CD14-positive monocyte (primary cell): ENCODE measurements around the gene DDX51. TPM values are rescaled to one million over a fixed set of nuclear protein-coding genes. Genes with fewer than 3 reads are reported as not detected.

Experiments
- DNase-seq, 3 donors: peaks; one replicate each; pipeline ENCODE4 v3.0.0-alpha.2; 2011 to 2022
- H2AFZ ChIP-seq: 2 replicates; pipeline ENCODE4 v1.6.0; 2012; ENCODE audit warnings: mild to moderate bottlenecking, low read depth, low read length, inconsistent platforms; ENCODE audit not compliant: insufficient read depth, poor library complexity, severe bottlenecking
- H3K27ac ChIP-seq, 2 donors: 1 replicate in 1 of 2; 2 replicates in 1 of 2; pipeline ENCODE4 v1.5.1; 2012 to 2013; ENCODE audit warnings: low read length in 2 of 2, control low read depth in 1 of 2, inconsistent platforms in 1 of 2, low read depth in 1 of 2, mild to moderate bottlenecking in 1 of 2
- H3K27me3 ChIP-seq, 2 donors: one replicate each; pipeline versions ENCODE4 v1.6.0 to v1.6.1; 2011 to 2013; ENCODE audit warnings: low read length in 2 of 2; ENCODE audit not compliant: control insufficient read depth in 2 of 2, insufficient read depth in 2 of 2
- H3K36me3 ChIP-seq, 2 donors: replicated peaks in 1 of 2; 1 replicate in 1 of 2; 2 replicates in 1 of 2; pipeline versions ENCODE4 v1.5.1 to v1.6.1; 2012 to 2013; ENCODE audit warnings: low read length in 2 of 2, control low read depth in 1 of 2, inconsistent platforms in 1 of 2, mild to moderate bottlenecking in 1 of 2; ENCODE audit not compliant: insufficient read depth in 2 of 2, control insufficient read depth in 1 of 2
- H3K4me1 ChIP-seq, 2 donors: 1 replicate in 1 of 2; 2 replicates in 1 of 2; pipeline versions ENCODE4 v1.5.1 to v1.6.1; 2012 to 2013; ENCODE audit warnings: low read length in 2 of 2, control low read depth in 1 of 2, inconsistent platforms in 1 of 2, mild to moderate bottlenecking in 1 of 2, moderate library complexity in 1 of 2; ENCODE audit not compliant: insufficient read depth in 2 of 2, control insufficient read depth in 1 of 2
- H3K4me2 ChIP-seq: replicated peaks from 2 replicates; pipeline ENCODE3; 2012; ENCODE audit warnings: low read length, moderate library complexity, mild to moderate bottlenecking; ENCODE audit not compliant: poor library complexity, severe bottlenecking; ENCODE audit errors: extremely low read depth
- H3K4me3 ChIP-seq, 3 experiments: fragments of 200-600 bp in 1 of 3; sonication (generic) in 1 of 3; replicated peaks in 1 of 3; 1 replicate in 2 of 3; 2 replicates in 1 of 3; pipeline ENCODE4 v1.5.1; 2011 to 2013; ENCODE audit warnings: low read length in 3 of 3, mild to moderate bottlenecking in 3 of 3, control low read depth in 2 of 3, low read depth in 2 of 3, inconsistent platforms in 1 of 3, moderate library complexity in 1 of 3
- H3K79me2 ChIP-seq: 2 replicates; pipeline ENCODE4 v1.6.0; 2012; ENCODE audit warnings: mild to moderate bottlenecking, control low read depth, inconsistent platforms, low read length, moderate library complexity; ENCODE audit not compliant: insufficient read depth
- H3K9ac ChIP-seq: 2 replicates; pipeline ENCODE4 v1.6.0; 2017; ENCODE audit warnings: low read length, mild to moderate bottlenecking; ENCODE audit not compliant: insufficient read depth, poor library complexity, severe bottlenecking
- H3K9me3 ChIP-seq, 2 donors: replicated peaks in 1 of 2; 1 replicate in 1 of 2; 2 replicates in 1 of 2; pipeline versions ENCODE4 v1.5.1 to v1.6.1; 2012 to 2013; ENCODE audit warnings: low read length in 2 of 2, control low read depth in 1 of 2; ENCODE audit not compliant: control insufficient read depth in 1 of 2, insufficient read depth in 1 of 2
- H4K20me1 ChIP-seq: 2 replicates; pipeline ENCODE4 v1.6.0; 2012; ENCODE audit warnings: mild to moderate bottlenecking, low read length, control low read depth, moderate library complexity; ENCODE audit not compliant: insufficient read depth
- H3K27ac Mint-ChIP-seq, 7 donors: one replicate each; pipeline ENCODE4 v1.8.0; 2020; ENCODE audit warnings: mild to moderate bottlenecking in 7 of 7, mixed read lengths in 7 of 7, moderate library complexity in 6 of 7, inconsistent platforms in 2 of 7
- H3K27me3 Mint-ChIP-seq, 3 donors: one replicate each; pipeline ENCODE4 v1.8.0; 2021 to 2022; ENCODE audit warnings: low read depth in 3 of 3, mild to moderate bottlenecking in 3 of 3, mixed read lengths in 3 of 3, moderate library complexity in 3 of 3, inconsistent platforms in 1 of 3
- H3K36me3 Mint-ChIP-seq, 2 donors: one replicate each; pipeline ENCODE4 v1.8.0; 2020; ENCODE audit warnings: mixed read lengths in 2 of 2, inconsistent platforms in 1 of 2, mild to moderate bottlenecking in 1 of 2
- H3K4me1 Mint-ChIP-seq: one replicate; pipeline ENCODE4 v1.8.0; 2020; ENCODE audit warnings: mild to moderate bottlenecking, mixed read lengths
- H3K4me3 Mint-ChIP-seq, 2 donors: one replicate each; pipeline ENCODE4 v1.8.0; 2020; ENCODE audit warnings: mild to moderate bottlenecking in 2 of 2, mixed read lengths in 2 of 2, moderate library complexity in 1 of 2
- H3K9me3 Mint-ChIP-seq, 7 donors: one replicate each; pipeline ENCODE4 v1.8.0; 2020 to 2022; ENCODE audit warnings: mixed read lengths in 7 of 7, mild to moderate bottlenecking in 6 of 7, moderate library complexity in 6 of 7, inconsistent platforms in 2 of 7
- WGBS: methylation state at CpG from one replicate; pipeline ENCODE4 v1.1.5; 2013; ENCODE audit warnings: missing lambda C conversion rate; ENCODE audit not compliant: insufficient coverage; 5-methylcytosine and 5-hydroxymethylcytosine counted together
- intact Hi-C, 2 donors: fragments of 100-400 bp; cut with micrococcal nuclease; formaldehyde crosslinking; loops; one replicate each; pipeline versions ENCODE4 v1.15.0 to v1.15.1; 2023
- polyA plus RNA-seq, 3 donors: library from polyadenylated mRNA; depleted of rRNA in 1 of 3; unstranded in 2 of 3; stranded (reverse) in 1 of 3; fragments of 300-500 nt in 2 of 3; fragments of >200 nt in 1 of 3; fragmentation: Illumina TruSeq in 2 of 3; gene quantifications; 1 replicate in 2 of 3; 2 replicates in 1 of 3; pipeline ENCODE4 v1.2.3, GENCODE V29; 2012 to 2021
- TF ChIP-seq, protein P1 (sequence below): fragments of 200-600 bp; IDR thresholded peaks from one replicate; pipeline ENCODE4 v1.8.0; 2022; ENCODE audit warnings: antibody characterized with exemption, mild to moderate bottlenecking

DDX51 gene
- polyA plus RNA-seq, 3 donors, result 1.7 to 24.9 (median 2.7) TPM

DNA sequence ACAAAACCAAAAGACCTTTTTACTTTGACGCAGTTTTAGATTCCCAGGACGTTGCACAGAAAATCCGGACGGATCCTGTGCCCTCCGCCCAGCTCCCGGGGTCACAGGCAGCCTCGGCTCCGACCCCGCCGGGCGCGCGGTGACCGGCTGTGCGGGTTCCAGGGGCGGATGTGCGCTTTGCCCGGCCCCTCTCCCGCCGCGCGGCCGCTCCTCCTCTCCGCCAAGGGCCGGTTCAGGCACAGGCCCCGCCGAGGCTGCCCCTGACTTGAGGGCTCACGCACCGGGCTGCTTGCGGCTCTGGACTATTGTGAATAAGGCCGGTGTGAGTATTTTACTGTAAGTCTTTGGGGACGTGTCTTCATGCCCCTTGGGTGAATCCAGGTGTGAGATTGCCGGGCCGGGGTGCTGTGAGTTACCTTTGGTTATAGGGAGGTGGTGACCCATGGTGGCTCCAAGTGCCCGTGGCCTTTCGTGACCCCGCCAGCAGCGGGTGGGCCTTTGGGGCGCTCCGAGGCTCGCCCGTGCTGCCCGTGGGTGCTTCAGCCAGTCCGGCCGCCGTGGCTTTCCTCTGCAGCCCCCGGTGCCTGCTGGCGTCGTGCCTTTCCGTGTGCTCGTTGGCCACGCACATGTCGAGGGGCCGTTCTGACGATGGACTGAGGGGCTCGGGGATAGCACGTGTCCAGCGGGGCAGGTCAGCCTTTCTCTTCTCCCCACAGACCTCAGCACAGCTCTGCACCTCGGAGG lies 46.1 kb upstream of the DDX51 start:
- H3K79me2 ChIP-seq, result no peaks in the 10 kb centered on the region
- peaks cover 32 to 40% of the 10 kb centered on the region in 2 donors for H3K4me1 ChIP-seq
- H3K9ac ChIP-seq, result peak overlapping the region; percentile 67
- Mint-ChIP-seq H3K27ac (peak overlapping the region in 5 of 7 donors; percentile 81 to 89 (median 85)), H3K36me3 (peaks cover 4 to 5% of the 10 kb centered on the region in 2 donors), H3K4me1 (peaks cover 28% of the 10 kb centered on the region), H3K4me3 (peak overlapping the region; percentile 88 to 97), H3K27me3 (peaks cover 8 to 62% (median 36%) of the 10 kb centered on the region in 3 donors), H3K9me3 (peaks cover 17 to 41% (median 30%) of the 10 kb centered on the region in 7 donors)
- intact Hi-C loops, result loop anchor here in 1 of 2 donors (10.0 kb wide), 1 partner anchor 305 kb away; the partner anchor contains the start of gene FBRSL1
- peak overlapping the region in 1 of 2 donors; percentile 16 for H3K27ac ChIP-seq
- DNase-seq, result no peak
- no peaks in the 10 kb centered on the region for H4K20me1 ChIP-seq
- 33% methylated on average over 48 of the region's 59 CpGs for whole genome bisulfite sequencing
- H3K9me3 ChIP-seq, result peaks cover 18 to 31% of the 10 kb centered on the region in 2 donors
- H2AFZ ChIP-seq, result peak overlapping the region; percentile 94
- peaks cover 0 to 45% of the 10 kb centered on the region in 2 donors for H3K27me3 ChIP-seq
- peak overlapping the region; percentile 70 for H3K4me2 ChIP-seq
- H3K4me3 ChIP-seq, result peak overlapping the region; percentile 43 to 76 (median 48)
- TF ChIP-seq, protein P1, sequence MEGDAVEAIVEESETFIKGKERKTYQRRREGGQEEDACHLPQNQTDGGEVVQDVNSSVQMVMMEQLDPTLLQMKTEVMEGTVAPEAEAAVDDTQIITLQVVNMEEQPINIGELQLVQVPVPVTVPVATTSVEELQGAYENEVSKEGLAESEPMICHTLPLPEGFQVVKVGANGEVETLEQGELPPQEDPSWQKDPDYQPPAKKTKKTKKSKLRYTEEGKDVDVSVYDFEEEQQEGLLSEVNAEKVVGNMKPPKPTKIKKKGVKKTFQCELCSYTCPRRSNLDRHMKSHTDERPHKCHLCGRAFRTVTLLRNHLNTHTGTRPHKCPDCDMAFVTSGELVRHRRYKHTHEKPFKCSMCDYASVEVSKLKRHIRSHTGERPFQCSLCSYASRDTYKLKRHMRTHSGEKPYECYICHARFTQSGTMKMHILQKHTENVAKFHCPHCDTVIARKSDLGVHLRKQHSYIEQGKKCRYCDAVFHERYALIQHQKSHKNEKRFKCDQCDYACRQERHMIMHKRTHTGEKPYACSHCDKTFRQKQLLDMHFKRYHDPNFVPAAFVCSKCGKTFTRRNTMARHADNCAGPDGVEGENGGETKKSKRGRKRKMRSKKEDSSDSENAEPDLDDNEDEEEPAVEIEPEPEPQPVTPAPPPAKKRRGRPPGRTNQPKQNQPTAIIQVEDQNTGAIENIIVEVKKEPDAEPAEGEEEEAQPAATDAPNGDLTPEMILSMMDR, result no peak
- H3K36me3 ChIP-seq, result no peaks in the 10 kb centered on the region

DNA sequence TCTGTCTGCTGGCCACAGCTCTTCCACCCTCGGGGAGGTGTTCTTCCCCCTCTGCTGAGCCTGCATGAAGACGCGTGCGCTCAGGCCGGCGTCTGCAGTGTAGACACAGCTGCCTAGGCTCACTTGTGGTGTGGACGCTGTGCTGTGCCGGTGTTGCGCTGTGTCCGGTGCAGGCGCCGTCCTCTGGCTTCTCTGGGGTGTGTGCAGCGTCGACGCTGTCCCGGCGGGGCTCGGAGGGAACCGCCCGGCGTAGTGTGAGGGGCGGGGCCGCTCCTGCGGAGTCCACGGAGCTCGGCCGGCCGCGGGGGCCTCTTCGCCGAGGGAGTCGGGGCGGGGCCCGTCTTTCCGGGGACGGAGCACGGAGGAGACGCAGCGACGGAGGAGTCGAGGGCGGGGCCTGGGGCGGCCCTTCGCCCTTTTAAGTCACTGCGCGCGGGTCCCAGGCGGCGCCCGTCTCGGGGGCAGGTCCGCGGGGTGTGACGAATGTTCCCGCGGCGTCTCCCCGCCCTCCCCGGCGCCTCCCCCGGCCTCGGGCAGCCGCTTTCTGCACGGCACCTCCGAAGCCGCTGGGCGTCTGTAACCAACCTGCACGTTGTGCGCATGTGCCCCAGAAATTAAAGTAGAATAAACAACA lies 45.4 kb upstream of the DDX51 start:
- peak overlapping the region; percentile 94 for H2AFZ ChIP-seq
- H3K4me3 ChIP-seq, result peak overlapping the region; percentile 48 to 77 (median 76)
- H3K36me3 ChIP-seq, result no peaks in the 10 kb centered on the region
- peaks cover 32 to 40% of the 10 kb centered on the region in 2 donors for H3K4me1 ChIP-seq
- intact Hi-C loops, result loop anchor here in 1 of 2 donors (10.0 kb wide), 1 partner anchor 305 kb away; the partner anchor contains the start of gene FBRSL1
- Mint-ChIP-seq H3K4me1 (peaks cover 29% of the 10 kb centered on the region), H3K27ac (peak overlapping the region in 6 of 7 donors; percentile 84 to 97 (median 94)), H3K27me3 (peaks cover 13 to 69% (median 37%) of the 10 kb centered on the region in 3 donors), H3K36me3 (peaks cover 4 to 5% of the 10 kb centered on the region in 2 donors), H3K9me3 (peaks cover 17 to 40% (median 28%) of the 10 kb centered on the region in 7 donors), H3K4me3 (peak overlapping the region; percentile 88 to 97)
- H3K79me2 ChIP-seq, result no peaks in the 10 kb centered on the region
- no peaks in the 10 kb centered on the region for H4K20me1 ChIP-seq
- peaks cover 15 to 25% of the 10 kb centered on the region in 2 donors for H3K9me3 ChIP-seq
- H3K27me3 ChIP-seq, result peaks cover 0 to 47% of the 10 kb centered on the region in 2 donors
- TF ChIP-seq, protein P1, result no peak
- peak; percentile 84 to 93 (median 86) for DNase-seq
- H3K9ac ChIP-seq, result peak overlapping the region; percentile 67
- H3K4me2 ChIP-seq, result peak overlapping the region; percentile 70
- WGBS, result under 1% methylated on average over 66 of the region's 69 CpGs
- H3K27ac ChIP-seq, result peak overlapping the region; percentile 55 to 69
